Stimulated activated CD8-positive, alpha-beta memory T cell treated with anti-CD3 and anti-CD28 coated beads, Interleukin-7, amount 100 ng/mL, for 1 hour (primary cell): ENCODE results near the gene PKN2.

Source experiments
- DNase-seq, 2 donors: peaks; one replicate each; pipeline ENCODE4 v3.0.0-alpha.2; 2020; ENCODE audit warnings: low read depth in 2 of 2

Gene PKN2

GRCh38 chr1:88731475-88732269 lies 47.6 kb downstream of the PKN2 start:
- DNase-seq, result no peak

DNA sequence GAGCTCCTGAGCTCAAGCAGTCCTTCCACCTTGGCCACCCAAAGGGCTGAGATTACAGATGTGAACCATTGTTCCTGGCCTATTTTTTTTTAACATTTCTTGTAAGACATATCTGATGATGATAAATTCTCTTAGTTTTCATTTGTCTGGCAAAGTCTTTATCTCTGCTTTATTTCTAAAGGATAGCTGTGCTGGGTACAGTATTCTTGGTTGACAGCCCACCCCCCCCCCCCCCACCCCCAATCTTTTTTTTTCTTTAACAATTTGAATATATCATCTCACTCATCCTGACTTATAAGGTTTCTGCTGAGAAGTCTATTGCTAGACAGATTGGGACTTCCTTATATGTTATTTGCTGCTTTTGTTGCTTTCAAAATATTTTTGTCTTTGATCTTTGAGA lies 51.3 kb downstream of the PKN2 start:
- DNase-seq, result no peak

GRCh38 chr1:88735909-88736308 lies 51.8 kb downstream of the PKN2 start:
- no peak for DNase-seq

DNA sequence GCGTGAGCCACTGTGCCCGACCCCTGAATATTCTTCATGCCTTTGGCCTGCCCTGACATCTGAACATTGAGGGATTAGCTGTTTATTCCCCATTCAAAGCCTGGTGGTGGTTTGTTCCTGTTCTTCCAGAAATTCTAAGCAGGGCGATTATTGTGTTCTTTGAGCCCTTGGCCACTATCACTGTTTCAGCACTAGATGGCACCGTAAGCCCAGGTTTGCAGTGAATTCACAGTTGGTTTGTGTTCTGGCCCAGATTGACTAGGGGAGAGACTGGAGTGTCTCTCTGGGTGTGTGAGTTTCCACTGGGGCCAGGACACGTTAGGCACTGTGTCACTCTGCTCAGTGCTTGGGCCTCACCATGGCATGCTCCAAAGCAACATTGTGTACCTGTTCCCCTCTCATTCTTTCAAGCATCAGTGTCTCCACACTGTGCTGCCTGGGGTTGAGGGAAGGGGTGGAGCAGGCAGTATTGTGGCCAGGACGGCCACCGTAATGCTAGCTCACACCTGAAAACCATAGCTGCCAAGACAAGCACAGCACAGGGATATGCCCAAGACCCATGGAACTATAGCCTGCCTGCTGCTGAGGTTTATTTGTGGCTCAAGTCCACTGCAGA lies 52.7 kb downstream of the PKN2 start:
- DNase-seq, result no peak

DNA sequence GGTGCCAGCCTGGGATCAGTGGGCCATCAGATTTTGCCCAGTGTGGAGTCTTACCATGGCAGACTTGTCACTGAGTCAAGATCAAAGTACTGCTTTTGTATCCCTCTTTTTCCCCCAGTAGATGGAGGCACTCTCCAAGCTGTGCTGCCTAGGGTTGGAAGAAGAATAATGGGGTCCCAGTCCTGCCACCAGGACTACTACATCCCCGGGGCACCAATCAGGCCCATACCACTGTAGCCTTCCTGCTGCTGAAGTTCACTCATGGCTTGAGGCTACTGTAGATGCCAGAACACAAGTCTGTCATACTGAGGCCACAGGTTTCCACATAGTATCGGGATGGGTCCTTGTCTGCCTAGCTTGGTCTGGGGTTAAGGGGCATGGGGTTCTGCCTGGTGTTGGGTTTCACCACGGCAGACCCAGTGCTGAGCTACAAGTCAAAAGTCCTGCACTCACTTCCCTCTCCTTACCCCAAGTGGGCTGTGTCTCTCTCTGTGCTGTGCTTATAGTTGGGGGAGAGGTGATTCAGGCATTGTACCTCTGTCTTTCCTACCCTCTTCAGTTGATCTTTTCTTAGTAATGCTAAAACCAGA lies 53.4 kb downstream of the PKN2 start:
- DNase-seq, result no peak

DNA sequence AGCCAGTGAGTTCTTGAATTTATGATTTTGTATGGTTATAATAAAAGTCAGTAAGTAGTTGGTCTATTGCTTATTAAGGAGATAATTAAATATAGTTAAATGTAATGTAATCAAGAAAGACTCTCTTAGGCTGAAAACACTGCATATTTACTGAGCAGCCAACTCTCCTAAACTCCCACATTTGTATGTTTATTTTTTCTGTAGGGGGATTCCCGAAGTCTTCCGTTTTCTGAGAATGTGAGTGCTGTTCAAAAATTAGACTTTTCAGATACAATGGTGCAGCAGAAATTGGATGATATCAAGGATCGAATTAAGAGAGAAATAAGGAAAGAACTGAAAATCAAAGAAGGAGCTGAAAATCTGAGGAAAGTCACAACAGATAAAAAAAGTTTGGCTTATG lies 56.7 kb downstream of the PKN2 start:
- DNase-seq, result no peak

GRCh38 chr1:88741413-88741812 lies 57.3 kb downstream of the PKN2 start:
- no peak for DNase-seq

DNA sequence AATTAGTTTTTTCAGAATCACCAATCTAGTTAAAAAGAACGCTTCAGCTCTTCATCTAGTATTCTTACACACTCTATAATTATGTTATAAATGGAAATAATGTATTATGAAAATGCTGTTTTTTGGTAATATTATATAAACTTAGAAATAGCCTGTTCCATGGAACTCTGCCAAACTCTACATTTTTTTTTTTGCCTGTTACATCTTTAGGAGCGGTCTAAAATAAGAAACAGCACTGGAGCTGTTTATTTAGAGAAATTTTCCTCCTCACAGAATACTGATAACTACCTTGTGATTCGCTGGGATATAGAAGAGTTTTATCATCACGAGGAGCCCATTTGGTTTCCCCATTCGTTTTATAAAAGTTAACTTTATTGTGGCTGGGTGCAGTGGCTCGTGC lies 58.5 kb downstream of the PKN2 start:
- no peak for DNase-seq

GRCh38 chr1:88744142-88744541 lies 60.1 kb downstream of the PKN2 start:
- no peak for DNase-seq

DNA sequence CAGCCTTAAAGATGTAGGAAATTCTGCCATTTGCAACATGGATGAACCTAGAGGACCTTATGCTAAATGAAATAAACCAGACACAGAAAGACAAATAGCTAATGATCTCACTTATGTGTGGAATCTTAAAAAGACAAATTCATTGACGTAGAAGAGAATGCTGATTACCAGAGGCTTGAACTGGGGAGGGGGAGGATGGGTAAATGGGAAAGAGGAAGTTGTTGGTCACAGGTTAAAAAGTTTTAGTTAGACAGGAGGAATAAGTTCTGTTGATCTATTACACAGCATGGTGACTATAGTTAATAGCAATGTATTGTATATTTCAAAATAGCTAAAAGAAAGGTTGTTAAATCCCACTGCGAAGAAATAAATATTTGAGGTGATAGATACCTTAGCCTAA lies 62.8 kb downstream of the PKN2 start:
- DNase-seq, result no peak

- no peak for DNase-seq
Observed at GRCh38 chr1:88751714-88752113, 67.6 kb downstream of the PKN2 start.

DNA sequence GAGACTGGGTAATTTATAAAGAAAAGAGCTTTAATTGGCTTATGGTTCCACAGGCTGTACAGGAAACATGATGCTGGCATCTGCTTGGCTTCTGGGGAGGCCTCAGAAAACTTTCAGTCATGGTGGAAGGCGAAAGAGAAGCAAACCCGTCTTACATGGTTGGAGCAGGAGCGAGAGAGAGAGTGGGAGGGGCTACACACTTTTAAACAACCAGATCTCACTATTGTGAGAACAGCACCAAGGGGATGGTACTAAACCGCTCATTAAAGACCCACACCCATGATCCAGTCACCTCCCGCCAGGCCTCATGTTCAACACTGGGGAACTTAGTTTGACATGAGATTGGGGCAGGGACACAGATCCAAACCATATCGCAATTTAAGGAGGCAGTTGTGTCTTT lies 69.4 kb downstream of the PKN2 start:
- DNase-seq, result no peak

DNA sequence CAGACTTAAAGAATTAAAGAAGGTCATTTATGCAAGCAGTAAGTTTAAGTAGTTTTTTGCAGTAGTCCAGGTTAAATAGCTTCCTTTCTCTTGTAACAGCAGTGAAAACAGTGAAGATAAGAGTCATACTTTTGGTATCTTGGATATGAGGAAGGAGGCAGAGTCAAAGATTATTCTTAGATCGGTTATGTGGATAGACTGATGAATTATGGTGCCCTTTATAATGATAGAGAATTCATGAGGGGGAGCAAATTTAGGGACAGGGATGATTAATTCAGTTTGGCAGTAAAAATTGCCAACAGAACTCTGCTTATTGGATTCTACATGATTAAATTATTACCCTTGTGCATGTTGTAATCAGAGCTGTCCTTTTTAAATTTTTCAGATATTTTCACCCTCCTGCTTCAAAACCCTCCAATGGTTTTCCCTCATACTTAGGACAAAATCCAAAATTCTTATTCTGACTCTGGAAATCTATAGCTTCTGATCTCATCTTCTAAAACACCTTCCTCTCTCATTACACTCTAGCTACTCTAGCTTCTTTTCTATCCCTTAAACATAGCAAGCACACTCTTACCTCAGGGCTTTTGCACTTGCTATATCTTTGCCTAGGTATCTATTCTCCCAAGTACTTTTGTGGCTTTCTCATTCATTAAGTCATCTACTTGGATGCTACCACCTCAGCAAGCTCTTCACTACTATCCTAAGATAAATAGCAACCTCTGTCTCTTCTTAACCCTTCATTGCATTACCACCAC lies 79.8 kb downstream of the PKN2 start:
- DNase-seq, result no peak

DNA sequence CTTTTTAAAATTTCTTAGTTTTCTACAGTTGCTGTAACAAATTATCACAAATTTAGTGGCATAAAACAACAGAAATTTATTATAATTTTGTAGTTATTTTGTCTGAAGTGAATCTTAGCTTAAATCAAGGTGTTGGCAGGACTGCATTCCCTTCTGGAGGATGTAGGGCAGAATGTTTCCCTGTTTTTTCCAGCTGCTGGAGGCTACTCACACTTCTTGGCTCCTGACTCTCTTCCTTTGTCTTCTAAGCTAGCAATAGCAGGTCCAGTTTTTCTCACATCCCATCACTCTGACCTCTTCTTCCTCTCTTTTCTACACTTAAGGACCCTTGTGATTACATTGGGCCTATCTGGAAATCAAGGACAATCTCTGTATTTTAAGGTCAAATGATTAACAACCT lies 84.1 kb downstream of the PKN2 start:
- no peak for DNase-seq

DNA sequence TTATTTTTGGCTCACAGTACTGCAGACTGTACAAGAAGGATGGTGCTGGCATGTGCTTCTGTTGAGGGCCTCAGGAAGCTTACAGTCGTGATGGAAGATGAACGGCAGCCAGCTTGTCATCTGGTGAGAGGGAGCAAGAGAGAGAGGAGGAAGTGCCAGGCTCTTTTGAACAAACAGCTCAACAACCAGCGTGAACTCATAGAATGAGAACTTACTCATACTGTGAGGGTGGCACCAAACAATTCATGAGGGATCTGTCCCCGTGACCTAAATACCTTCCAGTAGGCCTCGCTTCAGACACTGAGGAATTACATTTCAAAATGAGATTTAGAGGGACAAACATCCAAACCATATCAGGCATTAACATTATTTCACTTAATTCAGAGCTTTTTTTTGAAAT lies 84.7 kb downstream of the PKN2 start:
- DNase-seq, result no peak

DNA sequence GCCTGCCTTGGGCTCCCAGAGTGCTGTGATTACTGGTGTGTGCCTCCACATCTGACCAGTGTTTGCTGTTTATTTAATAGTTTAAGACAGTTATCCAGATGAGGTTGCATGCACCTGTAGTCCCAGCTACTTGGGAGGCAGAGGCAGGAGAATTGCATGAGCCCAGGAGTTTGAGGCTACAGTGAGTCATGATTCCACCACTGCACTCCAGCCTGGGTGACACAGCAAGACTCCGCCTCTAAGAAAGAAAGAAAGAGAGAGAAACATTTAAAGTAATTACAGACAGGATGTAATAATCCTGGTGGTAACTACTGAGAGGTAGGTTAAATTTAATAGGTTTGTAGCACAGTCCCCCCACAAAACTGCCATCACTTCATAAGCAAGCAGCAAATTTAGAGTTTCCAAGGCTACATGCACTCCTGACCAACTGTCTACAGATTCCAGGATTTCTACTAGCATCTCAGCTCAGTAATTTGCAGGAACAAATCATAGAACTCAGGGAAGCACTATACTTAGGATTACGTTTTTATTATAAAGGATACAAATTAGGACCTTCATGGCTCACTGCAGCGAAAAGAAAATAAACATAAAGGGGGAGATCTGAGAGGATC lies 89.6 kb downstream of the PKN2 start:
- no peak for DNase-seq

- DNase-seq, result no peak
Observed at GRCh38 chr1:88774151-88774556, 90.1 kb downstream of the PKN2 start.

DNA sequence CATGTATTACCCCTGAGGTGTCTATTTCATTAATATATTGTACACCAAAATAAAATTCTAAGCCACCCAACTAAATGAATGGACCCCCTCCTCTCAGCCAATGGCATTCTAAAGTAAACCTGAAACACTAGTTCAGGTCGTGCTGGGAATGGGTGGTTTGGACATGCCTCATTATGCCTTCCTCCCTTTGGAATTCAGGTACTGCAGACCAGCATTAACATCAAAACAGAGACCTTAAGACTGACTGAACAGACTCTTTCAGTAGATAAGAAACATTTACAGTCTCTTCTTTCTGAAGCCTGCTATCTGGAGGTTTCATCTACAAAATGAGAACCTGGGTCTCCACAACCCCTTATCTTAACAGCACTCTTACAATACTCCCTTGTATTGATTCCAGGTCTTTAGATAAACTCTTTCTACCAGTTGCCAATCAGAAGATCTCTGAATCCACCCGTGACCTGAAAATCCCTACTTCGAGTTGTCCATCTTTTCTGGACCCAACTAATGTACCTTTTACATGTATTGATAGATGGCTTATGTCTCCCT lies 93.6 kb downstream of the PKN2 start:
- no peak for DNase-seq

DNA sequence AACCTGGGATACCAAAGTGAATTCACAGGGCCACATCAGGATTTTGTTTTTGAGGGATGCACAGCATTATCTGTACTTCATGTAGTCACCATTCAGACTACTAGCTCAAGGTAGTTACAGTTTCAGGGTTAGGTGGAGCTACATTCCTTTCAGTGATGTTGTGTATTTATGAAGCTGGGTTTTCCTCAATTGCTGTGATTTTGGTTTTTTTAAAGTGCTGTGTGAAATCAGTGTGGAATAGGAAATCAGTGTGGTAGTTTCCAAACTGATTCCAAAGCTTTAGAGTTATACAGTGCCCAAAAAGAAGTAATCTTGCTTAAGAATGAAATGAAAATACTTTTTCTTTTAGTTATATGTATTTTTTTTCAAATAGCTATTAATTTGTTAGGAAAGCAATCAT lies 95.8 kb downstream of the PKN2 start:
- DNase-seq, result no peak

DNA sequence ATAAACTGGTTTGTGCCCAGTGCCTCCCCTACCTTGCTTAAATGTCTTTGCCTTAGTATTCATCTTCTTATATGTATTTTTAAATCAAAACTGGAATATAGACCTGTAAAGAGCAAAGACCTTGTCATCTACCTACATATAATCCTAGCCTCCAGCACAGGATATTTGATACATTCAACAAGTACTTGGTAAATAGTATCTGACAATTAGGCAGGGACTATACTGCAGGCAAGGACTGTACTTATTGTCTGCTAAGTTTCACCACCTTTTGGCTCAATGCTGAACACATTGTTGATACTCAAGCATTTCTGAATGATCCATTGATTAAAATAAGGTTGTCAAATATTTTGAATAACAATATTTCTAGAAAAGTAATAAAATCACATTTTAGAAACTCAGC lies 96.4 kb downstream of the PKN2 start:
- no peak for DNase-seq

DNA sequence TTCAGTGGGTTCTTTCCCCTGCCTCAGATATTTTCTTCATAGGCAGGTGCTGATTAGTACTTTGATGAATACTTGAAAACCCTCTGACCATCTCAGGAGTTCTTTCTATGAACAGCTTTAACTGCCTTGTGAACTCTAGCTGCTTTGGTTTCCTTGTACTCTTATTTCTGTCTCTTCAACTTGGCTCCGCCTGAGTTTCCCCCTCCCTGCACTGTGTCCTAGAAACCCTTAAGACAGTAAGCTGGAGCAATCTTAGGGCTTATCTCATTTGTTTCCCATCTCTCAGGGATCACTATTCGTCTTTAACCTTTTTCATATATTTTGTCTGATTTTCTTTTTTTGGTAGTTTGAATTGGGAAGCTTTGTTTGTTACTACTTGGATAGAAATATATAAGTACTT lies 99.1 kb downstream of the PKN2 start:
- DNase-seq, result no peak

- DNase-seq, result no peak
Observed at GRCh38 chr1:88784551-88784950, 100.5 kb downstream of the PKN2 start.
